Upper lobe of left lung (tissue), 6 donors: Measurements from ENCODE around the gene KRT74. TPM values are rescaled to one million over a fixed set of nuclear protein-coding genes. Genes with fewer than 3 reads are reported as not detected.

Source experiments
- ATAC-seq, 2 donors: fragments of 200-7000 bp; cut with Tn5 transposase; one replicate each; pipeline ENCODE4 v1.9.1; 2022; ENCODE audit warnings: mild to moderate bottlenecking in 2 of 2, moderate library complexity in 2 of 2; ENCODE audit not compliant: low FRiP score in 2 of 2
- DNase-seq, 2 donors: peaks; one replicate each; pipeline ENCODE4 v3.0.0-alpha.2; 2019 to 2020
- H3K27ac ChIP-seq, 4 donors: fragments of 200-600 bp; sonication (generic); one replicate each; pipeline ENCODE4 v1.5.1; 2016 to 2019
- H3K27me3 ChIP-seq, 4 donors: fragments of 200-600 bp; sonication (generic); one replicate each; pipeline ENCODE4 v1.5.1; 2017 to 2019
- H3K36me3 ChIP-seq, 4 donors: fragments of 200-600 bp; sonication (generic); one replicate each; pipeline ENCODE4 v1.5.1; 2016 to 2019
- H3K4me1 ChIP-seq, 4 donors: fragments of 200-600 bp; sonication (generic); one replicate each; pipeline ENCODE4 v1.5.1; 2018 to 2019
- H3K4me3 ChIP-seq, 4 donors: fragments of 200-600 bp; sonication (generic); one replicate each; pipeline ENCODE4 v1.5.1; 2017 to 2019; ENCODE audit warnings: mild to moderate bottlenecking in 2 of 4, moderate library complexity in 1 of 4
- H3K9me3 ChIP-seq, 4 donors: fragments of 200-600 bp; sonication (generic); one replicate each; pipeline ENCODE4 v1.5.1; 2018 to 2019
- EP300 ChIP-seq, 4 donors: sonication (generic); formaldehyde crosslinking; IDR thresholded peaks; one replicate each; pipeline ENCODE4 v1.5.1; 2017; ENCODE audit warnings: antibody characterized with exemption in 4 of 4, control low read depth in 2 of 4
- POLR2A ChIP-seq, 4 donors: fragments of 450-650 bp; IDR thresholded peaks; one replicate each; pipeline ENCODE4 v1.5.1; 2016 to 2017; ENCODE audit warnings: antibody characterized with exemption in 4 of 4, mild to moderate bottlenecking in 2 of 4
- POLR2AphosphoS5 ChIP-seq, 2 donors: sonication (generic); formaldehyde crosslinking; IDR thresholded peaks; one replicate each; pipeline ENCODE4 v1.5.1; 2017; ENCODE audit warnings: antibody characterized with exemption in 2 of 2
- WGBS, 2 donors: methylation state at CpG; one replicate each; pipeline ENCODE4 v1.1.5; 2017 to 2018; 5-methylcytosine and 5-hydroxymethylcytosine counted together
- total RNA-seq, 6 donors: library from RNA; depleted of rRNA in 4 of 6; stranded (reverse); fragments of >200 nt in 4 of 6; gene quantifications; one replicate each; pipeline versions ENCODE4 v1.1.0 to v1.2.1, GENCODE V29; 2016 to 2021
- TF ChIP-seq, protein P1 (sequence below), 6 experiments: fragments of 450-650 bp in 4 of 6; fragments of 200-600 bp in 2 of 6; sonication (generic) in 2 of 6; IDR thresholded peaks; one replicate each; pipeline ENCODE4 v1.5.1; 2016 to 2019; ENCODE audit warnings: antibody characterized with exemption in 6 of 6
- donor health status: DM: no; HTN: no; CAD: no; lungs with moderate emphysema.
- donor health status: DM: no; HTN: yes; CAD: no; lungs with severe emphysema.

Gene KRT74
- total RNA-seq = not detected

DNA sequence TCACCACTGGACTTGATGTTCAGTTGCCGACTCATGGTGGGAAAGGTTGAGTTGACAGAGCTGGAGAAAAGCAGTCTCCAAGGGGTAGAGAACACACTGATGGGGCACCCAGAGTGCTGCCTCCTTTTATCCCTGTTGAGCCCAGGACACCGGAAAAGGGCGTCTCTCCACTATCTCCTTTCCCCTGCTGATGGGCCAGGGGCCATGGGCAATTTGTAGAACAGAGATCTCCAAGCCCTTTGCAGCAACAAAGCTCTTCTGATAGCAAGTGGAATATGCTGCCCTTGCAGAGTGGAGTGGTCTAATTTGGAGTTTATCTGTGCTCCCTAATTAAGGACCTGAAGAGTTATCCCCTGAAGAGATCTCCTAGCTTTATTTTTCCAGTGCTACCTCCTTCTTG lies at the start of gene KRT74:
Gene KRT74 (minus strand): TSS at position 101 of the 400 bp plus-strand sequence. CDS start 66 bp downstream, at position 35.
- TF ChIP-seq, protein P1, sequence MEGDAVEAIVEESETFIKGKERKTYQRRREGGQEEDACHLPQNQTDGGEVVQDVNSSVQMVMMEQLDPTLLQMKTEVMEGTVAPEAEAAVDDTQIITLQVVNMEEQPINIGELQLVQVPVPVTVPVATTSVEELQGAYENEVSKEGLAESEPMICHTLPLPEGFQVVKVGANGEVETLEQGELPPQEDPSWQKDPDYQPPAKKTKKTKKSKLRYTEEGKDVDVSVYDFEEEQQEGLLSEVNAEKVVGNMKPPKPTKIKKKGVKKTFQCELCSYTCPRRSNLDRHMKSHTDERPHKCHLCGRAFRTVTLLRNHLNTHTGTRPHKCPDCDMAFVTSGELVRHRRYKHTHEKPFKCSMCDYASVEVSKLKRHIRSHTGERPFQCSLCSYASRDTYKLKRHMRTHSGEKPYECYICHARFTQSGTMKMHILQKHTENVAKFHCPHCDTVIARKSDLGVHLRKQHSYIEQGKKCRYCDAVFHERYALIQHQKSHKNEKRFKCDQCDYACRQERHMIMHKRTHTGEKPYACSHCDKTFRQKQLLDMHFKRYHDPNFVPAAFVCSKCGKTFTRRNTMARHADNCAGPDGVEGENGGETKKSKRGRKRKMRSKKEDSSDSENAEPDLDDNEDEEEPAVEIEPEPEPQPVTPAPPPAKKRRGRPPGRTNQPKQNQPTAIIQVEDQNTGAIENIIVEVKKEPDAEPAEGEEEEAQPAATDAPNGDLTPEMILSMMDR (IDR thresholded peaks at IDR 0.05) = no peak
- no peak for TF ChIP-seq POLR2AphosphoS5 (IDR thresholded peaks at IDR 0.05)
- no peak for TF ChIP-seq POLR2A (IDR thresholded peaks at IDR 0.05)
- TF ChIP-seq EP300 (IDR thresholded peaks at IDR 0.05) = no peak
- H3K27ac ChIP-seq = no peak within 1 kb of the TSS
- no peaks in the 10 kb centered on the region for H3K27me3 ChIP-seq
- 81 to 88% methylated on average over 3 of the region's 3 CpGs for WGBS, 2 donors
- no peaks in the 10 kb centered on the region for H3K4me1 ChIP-seq
- H3K36me3 ChIP-seq = no peaks in the 10 kb centered on the region
- DNase-seq (no peak), ATAC-seq (no peak)
- H3K4me3 ChIP-seq = no peak within 1 kb of the TSS
- no peaks in the 10 kb centered on the region for H3K9me3 ChIP-seq

DNA sequence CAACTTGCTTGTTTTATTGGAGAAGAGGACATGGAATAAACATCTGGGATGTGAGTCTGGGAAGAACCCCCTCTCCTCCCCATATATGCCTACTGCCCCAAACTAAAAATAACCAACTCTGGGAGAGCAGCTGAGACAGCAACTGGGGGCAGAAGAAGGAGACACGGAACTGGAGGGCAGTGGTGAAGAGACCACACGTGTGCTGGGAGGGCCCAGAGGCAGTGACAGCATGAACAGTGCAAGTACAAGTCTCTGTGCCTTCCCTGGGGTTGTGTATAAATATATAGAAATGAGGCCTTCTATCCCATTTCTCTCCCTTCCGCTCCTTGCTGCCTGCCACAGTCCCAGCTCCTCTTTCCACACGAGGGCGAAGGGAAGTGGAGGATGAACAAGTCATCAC lies 48.7 kb upstream of the KRT74 start:
- peaks cover 0 to 9% (median 0%) of the 10 kb centered on the region in 4 donors for H3K9me3 ChIP-seq
- H3K4me1 ChIP-seq = no peaks in the 10 kb centered on the region
- no peak for DNase-seq
- no peaks in the 10 kb centered on the region for H3K27me3 ChIP-seq
- TF ChIP-seq, protein P1 (IDR thresholded peaks at IDR 0.05) = no peak
- TF ChIP-seq POLR2A (IDR thresholded peaks at IDR 0.05) (no peak), EP300 (IDR thresholded peaks at IDR 0.05) (no peak), POLR2AphosphoS5 (IDR thresholded peaks at IDR 0.05) (no peak)
- no peak for ATAC-seq
- H3K27ac ChIP-seq = no peak overlapping the region
- no peaks in the 10 kb centered on the region for H3K36me3 ChIP-seq
- H3K4me3 ChIP-seq = no peak overlapping the region
- WGBS, 2 donors = 87 to 91% methylated on average over 5 of the region's 5 CpGs

DNA sequence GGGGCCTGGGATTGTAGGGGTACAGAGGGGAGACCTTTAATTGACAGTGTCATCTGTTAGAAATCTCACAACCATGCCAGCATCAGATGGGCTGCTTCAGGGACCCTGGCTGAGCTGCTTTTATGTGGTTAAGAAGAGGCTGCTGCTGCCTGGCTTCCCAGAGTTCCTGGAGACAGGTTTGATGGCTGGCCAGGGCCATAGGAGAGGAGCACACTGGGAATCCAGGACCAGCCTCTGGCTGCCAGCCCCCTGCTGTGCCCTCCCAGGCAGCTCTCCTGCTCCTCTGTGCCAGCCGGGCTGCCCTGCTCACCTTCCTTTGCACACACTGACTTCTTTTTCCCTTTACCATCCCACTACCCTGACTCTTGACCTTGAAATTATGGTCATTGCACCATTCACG lies 45.2 kb upstream of the KRT74 start:
- 80 to 86% methylated on average over 2 of the region's 2 CpGs for WGBS, 2 donors
- TF ChIP-seq EP300 (IDR thresholded peaks at IDR 0.05) = no peak
- no peak for TF ChIP-seq POLR2AphosphoS5 (IDR thresholded peaks at IDR 0.05)
- TF ChIP-seq, protein P1 (IDR thresholded peaks at IDR 0.05) = no peak
- TF ChIP-seq POLR2A (IDR thresholded peaks at IDR 0.05) = no peak
- Histone ChIP-seq H3K27ac (no peak overlapping the region), H3K27me3 (no peaks in the 10 kb centered on the region), H3K36me3 (no peaks in the 10 kb centered on the region), H3K4me3 (no peak overlapping the region), H3K9me3 (peaks cover 0 to 5% (median 0%) of the 10 kb centered on the region in 4 donors), H3K4me1 (no peaks in the 10 kb centered on the region)
- ATAC-seq (no peak), DNase-seq (no peak)

DNA sequence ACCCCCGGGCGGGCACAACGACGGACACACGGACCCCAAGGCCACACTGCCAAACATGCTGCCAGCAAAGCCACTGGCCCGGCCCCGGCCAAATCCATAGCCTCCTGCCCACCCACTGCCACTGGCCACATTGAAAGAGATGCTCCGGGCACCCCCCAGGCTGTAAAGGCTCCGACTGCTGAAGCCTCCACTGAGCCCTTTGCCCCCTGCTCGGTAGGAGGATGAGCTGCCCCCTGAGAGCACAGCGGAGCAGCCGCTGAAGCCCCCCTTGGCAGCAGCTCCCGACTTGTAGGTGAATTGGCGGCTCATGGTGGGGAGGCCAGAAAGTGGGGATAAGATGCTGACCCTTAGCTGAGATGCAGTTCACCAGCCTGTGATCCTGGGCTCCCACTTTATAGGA lies 44.6 kb upstream of the KRT74 start, which contains the start of gene KRT73:
Gene KRT73 (minus strand): TSS at position 344 of the 400 bp plus-strand sequence. CDS start 35 bp downstream, at position 309.
- ATAC-seq = no peak
- H3K27me3 ChIP-seq = no peaks in the 10 kb centered on the region
- no peak within 1 kb of the TSS for H3K27ac ChIP-seq
- no peak for TF ChIP-seq POLR2A (IDR thresholded peaks at IDR 0.05)
- TF ChIP-seq POLR2AphosphoS5 (IDR thresholded peaks at IDR 0.05) = no peak
- TF ChIP-seq EP300 (IDR thresholded peaks at IDR 0.05) = no peak
- TF ChIP-seq, protein P1 (IDR thresholded peaks at IDR 0.05) = no peak
- H3K4me3 ChIP-seq = no peak within 1 kb of the TSS
- no peaks in the 10 kb centered on the region for H3K4me1 ChIP-seq
- H3K36me3 ChIP-seq = no peaks in the 10 kb centered on the region
- no peaks in the 10 kb centered on the region for H3K9me3 ChIP-seq
- peak in 1 of 2 donors; percentile 46 for DNase-seq
- WGBS, 2 donors = 80 to 91% methylated on average over 9 to 13 of the region's 14 CpGs

DNA sequence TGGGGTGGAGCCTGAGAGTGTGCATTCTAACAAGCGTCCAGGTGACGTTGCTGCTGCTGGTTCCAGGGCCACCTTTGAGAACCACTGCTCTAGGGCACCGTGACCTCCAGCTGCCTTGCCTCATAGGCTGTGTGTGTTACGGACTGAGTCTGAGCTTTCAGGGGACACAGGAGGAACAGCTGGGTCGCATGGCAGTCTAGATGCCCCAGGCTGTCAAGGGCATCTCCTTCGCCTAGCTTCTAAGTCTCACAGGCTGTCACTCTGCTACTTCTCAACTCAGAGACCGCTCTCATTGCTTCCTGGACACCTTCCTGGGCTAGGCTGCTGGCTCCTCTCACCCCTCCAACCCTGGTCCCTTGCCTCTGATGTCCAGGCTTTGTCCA lies 43.8 kb upstream of the KRT74 start:
- no peak for DNase-seq
- Histone ChIP-seq H3K27ac (no peak overlapping the region), H3K27me3 (no peaks in the 10 kb centered on the region), H3K4me3 (no peak overlapping the region), H3K4me1 (no peaks in the 10 kb centered on the region), H3K36me3 (no peaks in the 10 kb centered on the region), H3K9me3 (no peaks in the 10 kb centered on the region)
- ATAC-seq = no peak
- WGBS, 2 donors = 85 to 87% methylated on average over 7 of the region's 7 CpGs
- TF ChIP-seq EP300 (IDR thresholded peaks at IDR 0.05) (no peak), POLR2A (IDR thresholded peaks at IDR 0.05) (no peak), POLR2AphosphoS5 (IDR thresholded peaks at IDR 0.05) (no peak)
- TF ChIP-seq, protein P1 (IDR thresholded peaks at IDR 0.05) = no peak
